Bronchial epithelial cell (primary cell): ENCODE measurements around the gene PIK3AP1. TPM values are rescaled to one million over a fixed set of nuclear protein-coding genes. Genes with fewer than 3 reads are reported as not detected.

Source experiments
- DNase-seq: peaks from one replicate; pipeline ENCODE4 v3.0.0-alpha.2; 2010; ENCODE audit warnings: low read depth
- FAIRE-seq: peaks from 2 replicates; lab custom pipeline; 2011; peaks lifted over from hg19 to GRCh38; lab: Jason Lieb, UNC
- H3K27me3 ChIP-seq: 2 replicates; pipeline ENCODE4 v1.5.1; 2011; ENCODE audit warnings: low read length; ENCODE audit not compliant: control insufficient read depth, insufficient read depth
- H3K36me3 ChIP-seq: 2 replicates; pipeline ENCODE4 v1.5.1; 2011; ENCODE audit warnings: low read length; ENCODE audit not compliant: control insufficient read depth, insufficient read depth
- H3K4me3 ChIP-seq: 2 replicates; pipeline ENCODE4 v1.5.1; 2011; ENCODE audit warnings: mild to moderate bottlenecking, low read depth, low read length, control low read depth
- total RNA-seq: library from RNA; depleted of rRNA; stranded (reverse); fragments of >200 nt; gene quantifications from 2 replicates; pipeline ENCODE4 v1.2.1, GENCODE V29; 2014
- TF ChIP-seq, protein P1 (sequence below): IDR thresholded peaks from 2 replicates; pipeline ENCODE4 v1.5.1; 2011; ENCODE audit warnings: mild to moderate bottlenecking, moderate library complexity, low read length, control low read depth, inconsistent platforms; ENCODE audit not compliant: insufficient read depth, severe bottlenecking

The PIK3AP1 gene
- total RNA-seq, 1 donor from 2014 or later: 2.1 TPM

DNA sequence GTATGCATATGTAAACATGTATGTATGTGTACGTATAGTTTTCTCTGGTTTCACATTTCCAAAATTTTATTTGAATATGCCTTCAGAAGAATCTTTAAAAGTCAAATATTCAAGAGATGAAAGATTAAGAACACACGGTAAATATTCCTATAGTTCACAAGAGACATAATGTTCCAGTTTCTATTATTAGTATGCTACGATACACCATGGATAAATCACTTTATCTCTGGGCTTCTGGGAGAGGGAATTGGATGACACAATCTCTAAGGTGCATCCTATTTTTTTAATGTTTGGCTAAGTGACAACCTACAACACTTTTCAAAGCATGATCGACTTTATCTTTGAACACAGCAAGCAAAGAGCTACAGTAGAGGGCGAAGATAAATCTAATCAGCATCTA, 147.3 kb downstream of the PIK3AP1 start:
- no peaks in the 10 kb centered on the region for H3K36me3 ChIP-seq
- no peak for FAIRE-seq

GRCh38 chr10:96570983-96571964, 149.0 kb downstream of the PIK3AP1 start:
- TF ChIP-seq, protein P1, sequence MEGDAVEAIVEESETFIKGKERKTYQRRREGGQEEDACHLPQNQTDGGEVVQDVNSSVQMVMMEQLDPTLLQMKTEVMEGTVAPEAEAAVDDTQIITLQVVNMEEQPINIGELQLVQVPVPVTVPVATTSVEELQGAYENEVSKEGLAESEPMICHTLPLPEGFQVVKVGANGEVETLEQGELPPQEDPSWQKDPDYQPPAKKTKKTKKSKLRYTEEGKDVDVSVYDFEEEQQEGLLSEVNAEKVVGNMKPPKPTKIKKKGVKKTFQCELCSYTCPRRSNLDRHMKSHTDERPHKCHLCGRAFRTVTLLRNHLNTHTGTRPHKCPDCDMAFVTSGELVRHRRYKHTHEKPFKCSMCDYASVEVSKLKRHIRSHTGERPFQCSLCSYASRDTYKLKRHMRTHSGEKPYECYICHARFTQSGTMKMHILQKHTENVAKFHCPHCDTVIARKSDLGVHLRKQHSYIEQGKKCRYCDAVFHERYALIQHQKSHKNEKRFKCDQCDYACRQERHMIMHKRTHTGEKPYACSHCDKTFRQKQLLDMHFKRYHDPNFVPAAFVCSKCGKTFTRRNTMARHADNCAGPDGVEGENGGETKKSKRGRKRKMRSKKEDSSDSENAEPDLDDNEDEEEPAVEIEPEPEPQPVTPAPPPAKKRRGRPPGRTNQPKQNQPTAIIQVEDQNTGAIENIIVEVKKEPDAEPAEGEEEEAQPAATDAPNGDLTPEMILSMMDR: no peak
- FAIRE-seq (no peak), DNase-seq (no peak)
- Histone ChIP-seq H3K27me3 (no peaks in the 10 kb centered on the region), H3K36me3 (no peaks in the 10 kb centered on the region), H3K4me3 (no peak overlapping the region)

More for the DNA sequence above, 147.3 kb downstream of the PIK3AP1 start:
- Histone ChIP-seq H3K27me3 (no peaks in the 10 kb centered on the region), H3K4me3 (no peak overlapping the region)
- TF ChIP-seq, protein P1: no peak
- no peak for DNase-seq

- H3K36me3 ChIP-seq: no peaks in the 10 kb centered on the region
- DNase-seq: no peak
- no peak overlapping the region for H3K4me3 ChIP-seq
- H3K27me3 ChIP-seq: no peaks in the 10 kb centered on the region
- TF ChIP-seq, protein P1: no peak
- FAIRE-seq: no peak
These were observed 149.8 kb downstream of the PIK3AP1 start for GRCh38 chr10:96570511-96570910.

- TF ChIP-seq, protein P1: no peak
- Histone ChIP-seq H3K27me3 (no peaks in the 10 kb centered on the region), H3K4me3 (no peak overlapping the region), H3K36me3 (no peaks in the 10 kb centered on the region)
- FAIRE-seq: no peak
- no peak for DNase-seq
These were observed 151.9 kb downstream of the PIK3AP1 start for GRCh38 chr10:96568402-96568801.

GRCh38 chr10:96565774-96566173, 154.5 kb downstream of the PIK3AP1 start:
- TF ChIP-seq, protein P1: no peak
- no peak for FAIRE-seq
- H3K4me3 ChIP-seq: no peak overlapping the region
- peaks cover 3% of the 10 kb centered on the region for H3K36me3 ChIP-seq
- peak; percentile 11 for DNase-seq
- H3K27me3 ChIP-seq: no peaks in the 10 kb centered on the region
